ENCODE measurements around the gene SGPL1. TPM values are rescaled to one million over a fixed set of nuclear protein-coding genes. Genes with fewer than 3 reads are reported as not detected.

SGPL1 gene
- total RNA-seq, 4 donors from 2014 or later, result 34.2 to 47.1 (median 43.1) TPM

- no peaks in the 10 kb centered on the region for H3K9me3 ChIP-seq
- no peak overlapping the region for H3K27ac ChIP-seq
- H3K4me3 ChIP-seq, result no peak overlapping the region
- WGBS, 2 donors, result 83 to 84% methylated on average over 11 to 12 of the region's 12 CpGs
- H3K27me3 ChIP-seq, result peaks cover 0 to 6% (median 0%) of the 10 kb centered on the region in 4 donors
- no peak for TF ChIP-seq POLR2A (IDR thresholded peaks at IDR 0.05)
- TF ChIP-seq CTCF (IDR thresholded peaks at IDR 0.05), result no peak
- no peaks in the 10 kb centered on the region for H3K36me3 ChIP-seq
- no peak for DNase-seq
- H3K4me1 ChIP-seq, result peaks cover 0 to 6% (median 0%) of the 10 kb centered on the region in 3 donors
- intact Hi-C loops (cut with DNase I), result no loop called here
Measured at GRCh38 chr10:70908406-70909296, 92.9 kb downstream of the SGPL1 start.

- intact Hi-C loops (cut with DNase I), result no loop called here
- Histone ChIP-seq H3K9me3 (no peaks in the 10 kb centered on the region), H3K4me1 (peaks cover 0 to 6% (median 0%) of the 10 kb centered on the region in 3 donors), H3K27ac (no peak overlapping the region), H3K27me3 (peaks cover 0 to 6% (median 0%) of the 10 kb centered on the region in 4 donors), H3K36me3 (no peaks in the 10 kb centered on the region), H3K4me3 (no peak overlapping the region)
- 74 to 90% methylated on average over 4 to 9 of the region's 9 CpGs for WGBS, 2 donors
- TF ChIP-seq CTCF (IDR thresholded peaks at IDR 0.05) (no peak), POLR2A (IDR thresholded peaks at IDR 0.05) (no peak)
- DNase-seq, result no peak
Measured at GRCh38 chr10:70909326-70909935, 93.7 kb downstream of the SGPL1 start.

GRCh38 chr10:70910486-70911341 lies 95.0 kb downstream of the SGPL1 start:
- Histone ChIP-seq H3K4me3 (no peak overlapping the region), H3K27ac (no peak overlapping the region), H3K27me3 (peaks cover 0 to 14% (median 0%) of the 10 kb centered on the region in 4 donors), H3K4me1 (peaks cover 0 to 6% (median 0%) of the 10 kb centered on the region in 3 donors), H3K9me3 (no peaks in the 10 kb centered on the region), H3K36me3 (no peaks in the 10 kb centered on the region)
- DNase-seq, result no peak
- intact Hi-C loops (cut with DNase I), result no loop called here
- TF ChIP-seq POLR2A (IDR thresholded peaks at IDR 0.05) (no peak), CTCF (IDR thresholded peaks at IDR 0.05) (no peak)
- 88 to 93% methylated on average over 7 to 8 of the region's 16 CpGs for WGBS, 2 donors

- 83% methylated on average over 1 of the region's 4 CpGs; no CpG with 5 or more reads in 1 of the 2 donors for WGBS, 2 donors
- intact Hi-C loops (cut with DNase I), result no loop called here
- Histone ChIP-seq H3K4me3 (no peak overlapping the region), H3K27ac (no peak overlapping the region), H3K36me3 (no peaks in the 10 kb centered on the region), H3K27me3 (peaks cover 0 to 21% (median 0%) of the 10 kb centered on the region in 4 donors), H3K4me1 (peaks cover 0 to 6% (median 0%) of the 10 kb centered on the region in 3 donors), H3K9me3 (no peaks in the 10 kb centered on the region)
- TF ChIP-seq CTCF (IDR thresholded peaks at IDR 0.05) (no peak), POLR2A (IDR thresholded peaks at IDR 0.05) (no peak)
- DNase-seq, result no peak
Measured at GRCh38 chr10:70911386-70911785, 95.6 kb downstream of the SGPL1 start.

Measured in esophagus squamous epithelium (tissue), 5 donors.